BLaER1 treated with 17β-estradiol and CSF1 and Interleukin-3, amounts not matched to agents 10 nM and 100 nM (cell line): Measurements from ENCODE around the gene CLNS1A.
"Not testable (repeated sequence)": the region's sequence is repeated elsewhere in the genome, so short reads cannot be mapped to it uniquely, and the experiment has no call there.

Experiments
- H3K27ac ChIP-seq, 11 experiments: shearing (Covaris generic); formaldehyde crosslinking; 2 replicates each; pipeline ENCODE4 v1.8.1; 2022
- H3K27me3 ChIP-seq, 11 experiments: shearing (Covaris generic); formaldehyde crosslinking; 2 replicates each; pipeline ENCODE4 v1.8.1; 2022
- H3K36me3 ChIP-seq, 11 experiments: shearing (Covaris generic); formaldehyde crosslinking; 2 replicates each; pipeline ENCODE4 v1.8.1; 2022
- H3K4me1 ChIP-seq, 10 experiments: shearing (Covaris generic); formaldehyde crosslinking; 2 replicates each; pipeline ENCODE4 v1.8.1; 2022
- H3K4me2 ChIP-seq, 11 experiments: shearing (Covaris generic); formaldehyde crosslinking; 2 replicates each; pipeline ENCODE4 v1.8.1; 2022
- H3K4me3 ChIP-seq, 10 experiments: shearing (Covaris generic); formaldehyde crosslinking; 2 replicates each; pipeline ENCODE4 v1.8.1; 2022
- H3K9ac ChIP-seq, 11 experiments: shearing (Covaris generic); formaldehyde crosslinking; 2 replicates each; pipeline ENCODE4 v1.8.1; 2022
- H3K9me3 ChIP-seq, 11 experiments: shearing (Covaris generic); formaldehyde crosslinking; replicated peaks in 1 of 11; 2 replicates each; pipeline ENCODE4 v1.8.1; 2022
- H4K20me1 ChIP-seq, 11 experiments: shearing (Covaris generic); formaldehyde crosslinking; 2 replicates each; pipeline ENCODE4 v1.8.1; 2022
- Cebpa-rat ChIP-seq, 11 experiments: shearing (Covaris generic); IDR thresholded peaks; 2 replicates each; pipeline ENCODE4 v1.8.1; 2022

CLNS1A gene

GRCh38 chr11:77636731-77637344, 756 bp downstream of the CLNS1A start:
- peaks cover 18 to 44% (median 34%) of the 10 kb centered on the region in 11 experiments for H3K9me3 ChIP-seq
- peaks cover 0 to 26% (median 5%) of the 10 kb centered on the region in 11 experiments; a peak in 8 of 22 replicates for H4K20me1 ChIP-seq
- peaks cover 10 to 41% (median 37%) of the 10 kb centered on the region in 11 experiments; a peak in 20 of 22 replicates for H3K36me3 ChIP-seq
- H3K4me3 ChIP-seq: peak overlapping the region; percentile 76 to 98 (median 90)
- peak overlapping the region; percentile 65 to 98 (median 93) for H3K27ac ChIP-seq
- H3K4me2 ChIP-seq: peak overlapping the region; percentile 69 to 94 (median 91)
- H3K4me1 ChIP-seq: peaks cover 27 to 49% (median 36%) of the 10 kb centered on the region in 10 experiments
- no peak for TF ChIP-seq Cebpa-rat (IDR thresholded peaks at IDR 0.05)
- peak overlapping the region; percentile 86 to 98 (median 94) for H3K9ac ChIP-seq
- no peaks in the 10 kb centered on the region for H3K27me3 ChIP-seq

- not testable (repeated sequence) for H3K27me3 ChIP-seq, H3K9ac ChIP-seq, H3K4me3 ChIP-seq
- peak overlapping the region in 6 of 11 experiments; percentile 25 to 94 (median 68); a peak in 11 of 22 replicates for H3K4me2 ChIP-seq
- peaks cover 0 to 20% (median 9%) of the 10 kb centered on the region in 11 experiments; a peak in 16 of 22 replicates for H3K9me3 ChIP-seq
- peaks cover 0 to 47% (median 10%) of the 10 kb centered on the region in 11 experiments; a peak in 12 of 22 replicates for H4K20me1 ChIP-seq
- H3K36me3 ChIP-seq: peaks cover 15 to 67% (median 55%) of the 10 kb centered on the region in 11 experiments
- peak in 4 of 11 experiments; percentile 8 to 40 (median 35); a peak in 2 of 22 replicates for TF ChIP-seq Cebpa-rat (IDR thresholded peaks at IDR 0.05)
- peak overlapping the region in 1 of 11 experiments; percentile 21; a peak in 1 of 22 replicates for H3K27ac ChIP-seq
- peaks cover 46 to 67% (median 53%) of the 10 kb centered on the region in 10 experiments for H3K4me1 ChIP-seq
Measured at GRCh38 chr11:77633926-77634325, 3.7 kb downstream of the CLNS1A start.

GRCh38 chr11:77630157-77630710, 7.4 kb downstream of the CLNS1A start:
- TF ChIP-seq Cebpa-rat (IDR thresholded peaks at IDR 0.05): no peak
- no peak overlapping the region for H3K4me3 ChIP-seq
- H3K4me1 ChIP-seq: peaks cover 25 to 49% (median 34%) of the 10 kb centered on the region in 10 experiments
- H3K9ac ChIP-seq: no peak overlapping the region
- peaks cover 40 to 98% (median 87%) of the 10 kb centered on the region in 11 experiments for H3K36me3 ChIP-seq
- peaks cover 0 to 47% (median 14%) of the 10 kb centered on the region in 11 experiments; a peak in 12 of 22 replicates for H4K20me1 ChIP-seq
- H3K4me2 ChIP-seq: peak overlapping the region; percentile 1 to 61 (median 36); a peak in 15 of 22 replicates
- H3K9me3 ChIP-seq: peaks cover 0 to 17% (median 8%) of the 10 kb centered on the region in 11 experiments; a peak in 9 of 22 replicates
- H3K27me3 ChIP-seq: no peaks in the 10 kb centered on the region
- no peak overlapping the region; a peak in 1 of 22 replicates for H3K27ac ChIP-seq

GRCh38 chr11:77619576-77620198, 17.9 kb downstream of the CLNS1A start:
- H3K27me3 ChIP-seq: no peaks in the 10 kb centered on the region
- no peaks in the 10 kb centered on the region for H3K4me1 ChIP-seq
- no peak overlapping the region for H3K4me2 ChIP-seq
- no peak overlapping the region for H3K9ac ChIP-seq
- TF ChIP-seq Cebpa-rat (IDR thresholded peaks at IDR 0.05): no peak
- peaks cover 0 to 8% (median 0%) of the 10 kb centered on the region in 11 experiments; a peak in 3 of 22 replicates for H4K20me1 ChIP-seq
- no peak overlapping the region for H3K27ac ChIP-seq
- H3K9me3 ChIP-seq: no peaks in the 10 kb centered on the region
- no peak overlapping the region for H3K4me3 ChIP-seq
- H3K36me3 ChIP-seq: peaks cover 82 to 100% (median 97%) of the 10 kb centered on the region in 11 experiments

- H3K9ac ChIP-seq: no peak overlapping the region
- TF ChIP-seq Cebpa-rat (IDR thresholded peaks at IDR 0.05): no peak
- no peaks in the 10 kb centered on the region for H3K9me3 ChIP-seq
- H3K36me3 ChIP-seq: peaks cover 69 to 100% (median 96%) of the 10 kb centered on the region in 11 experiments
- H3K4me1 ChIP-seq: no peaks in the 10 kb centered on the region
- no peak overlapping the region for H3K4me2 ChIP-seq
- no peak overlapping the region for H3K4me3 ChIP-seq
- H3K27me3 ChIP-seq: no peaks in the 10 kb centered on the region
- H4K20me1 ChIP-seq: peaks cover 0 to 6% (median 0%) of the 10 kb centered on the region in 11 experiments; a peak in 3 of 22 replicates
- no peak overlapping the region for H3K27ac ChIP-seq
Measured at GRCh38 chr11:77617892-77618291, 19.7 kb downstream of the CLNS1A start.

- Histone ChIP-seq H3K4me3 (no peak overlapping the region), H3K27me3 (no peaks in the 10 kb centered on the region), H3K9ac (no peak overlapping the region), H3K27ac (no peak overlapping the region), H3K4me1 (no peaks in the 10 kb centered on the region), H3K4me2 (no peak overlapping the region), H3K36me3 (peaks cover 70 to 100% (median 87%) of the 10 kb centered on the region in 11 experiments), H3K9me3 (no peaks in the 10 kb centered on the region), H4K20me1 (no peaks in the 10 kb centered on the region)
- TF ChIP-seq Cebpa-rat (IDR thresholded peaks at IDR 0.05): no peak
Measured at GRCh38 chr11:77611921-77612320, 25.7 kb downstream of the CLNS1A start.

- Histone ChIP-seq H3K4me3 (no peak overlapping the region), H3K4me2 (no peak overlapping the region), H4K20me1 (no peaks in the 10 kb centered on the region; a peak in 1 of 22 replicates), H3K27me3 (no peaks in the 10 kb centered on the region), H3K36me3 (peaks cover 58 to 97% (median 84%) of the 10 kb centered on the region in 11 experiments), H3K27ac (no peak overlapping the region), H3K9me3 (no peaks in the 10 kb centered on the region), H3K4me1 (no peaks in the 10 kb centered on the region), H3K9ac (no peak overlapping the region)
- TF ChIP-seq Cebpa-rat (IDR thresholded peaks at IDR 0.05): no peak
Measured at GRCh38 chr11:77609234-77609633, 28.4 kb downstream of the CLNS1A start.

- Histone ChIP-seq H3K4me1 (peaks cover 0 to 5% (median 0%) of the 10 kb centered on the region in 10 experiments; a peak in 1 of 20 replicates), H3K27me3 (no peaks in the 10 kb centered on the region), H4K20me1 (no peaks in the 10 kb centered on the region; a peak in 1 of 22 replicates), H3K9ac (no peak overlapping the region), H3K4me3 (no peak overlapping the region), H3K9me3 (no peaks in the 10 kb centered on the region), H3K27ac (no peak overlapping the region), H3K36me3 (peaks cover 30 to 66% (median 44%) of the 10 kb centered on the region in 11 experiments), H3K4me2 (no peak overlapping the region)
- no peak for TF ChIP-seq Cebpa-rat (IDR thresholded peaks at IDR 0.05)
Measured at GRCh38 chr11:77604281-77604680, 33.3 kb downstream of the CLNS1A start.
